LNCaP clone FGC (cell line): Measurements from ENCODE around the gene HINFP.
A peak's percentile ranks its signal among the peaks of the same experiment; 100 is the strongest.

Experiments used
- DNase-seq: peaks from one replicate; pipeline ENCODE4 v3.0.0-alpha.2; 2011; ENCODE audit warnings: low read depth
- H3K4me3 ChIP-seq: 2 replicates; pipeline ENCODE4 v1.5.1; 2011; ENCODE audit warnings: mild to moderate bottlenecking, low read depth, low read length, control low read depth
- TF ChIP-seq, protein P1 (sequence below): IDR thresholded peaks from 2 replicates; pipeline ENCODE4 v1.5.1; 2012; ENCODE audit warnings: mild to moderate bottlenecking; ENCODE audit not compliant: control insufficient read depth, insufficient read depth; ENCODE audit errors: extremely low read depth

Gene HINFP, protein sequence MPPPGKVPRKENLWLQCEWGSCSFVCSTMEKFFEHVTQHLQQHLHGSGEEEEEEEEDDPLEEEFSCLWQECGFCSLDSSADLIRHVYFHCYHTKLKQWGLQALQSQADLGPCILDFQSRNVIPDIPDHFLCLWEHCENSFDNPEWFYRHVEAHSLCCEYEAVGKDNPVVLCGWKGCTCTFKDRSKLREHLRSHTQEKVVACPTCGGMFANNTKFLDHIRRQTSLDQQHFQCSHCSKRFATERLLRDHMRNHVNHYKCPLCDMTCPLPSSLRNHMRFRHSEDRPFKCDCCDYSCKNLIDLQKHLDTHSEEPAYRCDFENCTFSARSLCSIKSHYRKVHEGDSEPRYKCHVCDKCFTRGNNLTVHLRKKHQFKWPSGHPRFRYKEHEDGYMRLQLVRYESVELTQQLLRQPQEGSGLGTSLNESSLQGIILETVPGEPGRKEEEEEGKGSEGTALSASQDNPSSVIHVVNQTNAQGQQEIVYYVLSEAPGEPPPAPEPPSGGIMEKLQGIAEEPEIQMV

DNA sequence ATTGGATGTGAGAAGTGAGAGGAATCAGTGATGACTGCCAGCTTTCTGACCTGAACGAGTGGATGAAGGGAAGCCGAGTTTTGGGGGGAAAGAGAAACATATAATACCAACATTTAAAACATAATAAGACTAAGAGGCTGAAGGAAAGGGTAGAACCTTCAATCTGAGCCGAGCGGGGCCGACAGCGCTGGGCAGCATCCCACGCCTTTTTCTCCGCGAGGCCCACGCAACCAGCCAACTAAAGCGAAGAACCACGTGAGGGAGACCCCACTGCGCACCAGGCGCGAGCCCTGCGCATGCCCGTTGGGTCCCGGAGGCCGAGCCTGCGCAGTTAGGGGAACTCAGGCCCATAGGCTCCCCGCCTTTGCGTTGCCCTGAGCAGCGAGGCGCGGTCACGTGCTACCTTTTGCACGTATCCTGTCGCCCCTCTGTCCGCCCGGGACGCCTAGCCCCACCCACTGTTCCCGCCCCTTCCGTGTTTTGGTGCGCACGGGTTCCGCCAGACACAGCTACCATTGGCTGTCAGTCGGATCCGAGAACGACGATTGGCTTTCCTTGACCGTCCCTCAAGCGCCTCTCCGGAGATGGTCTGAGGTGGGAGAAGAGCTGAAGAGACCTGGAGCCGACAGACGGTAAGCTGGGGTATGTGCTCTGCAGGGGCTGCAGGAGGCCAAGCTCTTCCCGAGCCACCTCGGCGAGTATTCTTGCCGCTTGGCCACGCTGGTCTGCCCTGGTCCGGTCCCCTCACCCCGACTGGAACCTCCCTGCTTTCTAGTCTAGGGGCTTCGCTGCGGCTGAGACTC is at the start of gene HINFP:
TSS of gene HINFP (plus strand) at position 573 of the 803 bp plus-strand sequence. CDS start 5,365 bp downstream, outside the sequence.
- peak; percentile 97 for DNase-seq
- TF ChIP-seq, protein P1, sequence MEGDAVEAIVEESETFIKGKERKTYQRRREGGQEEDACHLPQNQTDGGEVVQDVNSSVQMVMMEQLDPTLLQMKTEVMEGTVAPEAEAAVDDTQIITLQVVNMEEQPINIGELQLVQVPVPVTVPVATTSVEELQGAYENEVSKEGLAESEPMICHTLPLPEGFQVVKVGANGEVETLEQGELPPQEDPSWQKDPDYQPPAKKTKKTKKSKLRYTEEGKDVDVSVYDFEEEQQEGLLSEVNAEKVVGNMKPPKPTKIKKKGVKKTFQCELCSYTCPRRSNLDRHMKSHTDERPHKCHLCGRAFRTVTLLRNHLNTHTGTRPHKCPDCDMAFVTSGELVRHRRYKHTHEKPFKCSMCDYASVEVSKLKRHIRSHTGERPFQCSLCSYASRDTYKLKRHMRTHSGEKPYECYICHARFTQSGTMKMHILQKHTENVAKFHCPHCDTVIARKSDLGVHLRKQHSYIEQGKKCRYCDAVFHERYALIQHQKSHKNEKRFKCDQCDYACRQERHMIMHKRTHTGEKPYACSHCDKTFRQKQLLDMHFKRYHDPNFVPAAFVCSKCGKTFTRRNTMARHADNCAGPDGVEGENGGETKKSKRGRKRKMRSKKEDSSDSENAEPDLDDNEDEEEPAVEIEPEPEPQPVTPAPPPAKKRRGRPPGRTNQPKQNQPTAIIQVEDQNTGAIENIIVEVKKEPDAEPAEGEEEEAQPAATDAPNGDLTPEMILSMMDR, result no peak

DNA sequence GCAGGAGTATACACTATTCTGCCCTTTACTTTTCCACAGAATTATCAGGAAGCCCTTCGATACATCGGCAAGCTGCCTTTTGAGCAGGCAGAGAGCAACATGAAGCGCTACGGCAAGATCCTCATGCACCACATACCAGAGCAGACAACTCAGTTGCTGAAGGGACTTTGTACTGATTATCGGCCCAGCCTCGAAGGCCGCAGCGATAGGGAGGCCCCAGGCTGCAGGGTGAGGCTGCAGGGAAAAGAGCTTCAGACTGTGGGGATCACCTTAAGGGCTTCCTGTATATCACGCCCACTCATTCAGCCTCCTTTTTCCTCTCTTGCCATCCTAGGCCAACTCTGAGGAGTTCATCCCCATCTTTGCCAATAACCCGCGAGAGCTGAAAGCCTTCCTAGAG is 43.5 kb upstream of the HINFP start:
- DNase-seq, result no peak
- TF ChIP-seq, protein P1, result no peak
- H3K4me3 ChIP-seq, result no peak overlapping the region

More for the DNA sequence above, at the start of gene HINFP:
- peak within 1 kb of the TSS; percentile 88 for H3K4me3 ChIP-seq

DNA sequence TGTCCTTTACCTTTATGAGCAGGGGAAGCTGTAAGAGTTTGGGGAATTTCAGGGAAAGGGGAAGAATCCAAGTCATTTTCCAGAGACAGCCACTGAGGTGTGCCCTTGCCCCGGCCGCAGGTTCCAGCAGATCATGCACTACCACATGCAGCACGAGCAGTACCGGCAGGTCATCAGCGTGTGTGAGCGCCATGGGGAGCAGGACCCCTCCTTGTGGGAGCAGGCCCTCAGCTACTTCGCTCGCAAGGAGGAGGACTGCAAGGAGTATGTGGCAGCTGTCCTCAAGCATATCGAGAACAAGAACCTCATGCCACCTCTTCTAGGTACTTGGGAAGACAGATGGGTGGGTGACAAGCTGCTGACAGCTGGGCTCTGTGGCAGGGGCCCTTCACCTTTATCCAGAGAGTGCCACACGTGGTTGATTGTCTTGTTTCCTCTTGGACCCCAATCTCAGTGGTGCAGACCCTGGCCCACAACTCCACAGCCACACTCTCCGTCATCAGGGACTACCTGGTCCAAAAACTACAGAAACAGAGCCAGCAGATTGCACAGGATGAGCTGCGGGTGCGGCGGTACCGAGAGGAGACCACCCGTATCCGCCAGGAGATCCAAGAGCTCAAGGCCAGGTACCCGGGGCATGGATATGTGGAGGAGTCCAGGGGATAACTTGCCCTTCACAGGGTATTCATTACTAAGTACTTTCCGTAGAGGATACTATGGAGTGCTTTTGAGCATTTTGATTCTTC is 42.5 kb upstream of the HINFP start:
- TF ChIP-seq, protein P1, result no peak
- no peak overlapping the region for H3K4me3 ChIP-seq
- no peak for DNase-seq

DNA sequence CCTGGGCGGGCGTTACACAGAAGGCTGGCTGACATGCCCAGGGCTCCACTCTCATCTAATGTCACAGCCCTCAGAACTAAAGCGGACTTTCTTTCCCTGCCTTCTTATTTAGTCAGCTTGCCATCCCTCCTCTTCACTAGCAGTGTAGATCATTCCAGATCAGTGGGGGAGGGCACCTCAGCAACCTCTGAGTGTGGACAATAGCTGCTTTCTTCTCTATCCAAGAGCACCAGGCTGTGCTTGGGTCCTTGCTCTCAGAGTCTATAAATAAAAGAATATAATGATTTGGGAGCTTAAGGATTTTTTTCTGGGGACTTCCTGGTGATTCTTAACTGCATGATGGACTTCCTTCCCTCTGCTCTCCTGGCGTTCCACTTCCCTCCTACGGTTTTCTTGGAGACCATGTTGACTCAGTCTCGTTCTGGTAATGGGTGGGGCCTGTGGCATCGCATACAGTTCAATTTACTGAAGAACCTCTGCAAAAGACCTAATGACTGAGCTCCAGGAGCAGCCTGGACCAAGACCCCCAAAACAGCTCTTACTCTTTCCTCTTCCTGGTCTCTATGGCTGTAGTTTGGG is 39.6 kb upstream of the HINFP start:
- no peak overlapping the region for H3K4me3 ChIP-seq
- TF ChIP-seq, protein P1, result no peak
- DNase-seq, result no peak

DNA sequence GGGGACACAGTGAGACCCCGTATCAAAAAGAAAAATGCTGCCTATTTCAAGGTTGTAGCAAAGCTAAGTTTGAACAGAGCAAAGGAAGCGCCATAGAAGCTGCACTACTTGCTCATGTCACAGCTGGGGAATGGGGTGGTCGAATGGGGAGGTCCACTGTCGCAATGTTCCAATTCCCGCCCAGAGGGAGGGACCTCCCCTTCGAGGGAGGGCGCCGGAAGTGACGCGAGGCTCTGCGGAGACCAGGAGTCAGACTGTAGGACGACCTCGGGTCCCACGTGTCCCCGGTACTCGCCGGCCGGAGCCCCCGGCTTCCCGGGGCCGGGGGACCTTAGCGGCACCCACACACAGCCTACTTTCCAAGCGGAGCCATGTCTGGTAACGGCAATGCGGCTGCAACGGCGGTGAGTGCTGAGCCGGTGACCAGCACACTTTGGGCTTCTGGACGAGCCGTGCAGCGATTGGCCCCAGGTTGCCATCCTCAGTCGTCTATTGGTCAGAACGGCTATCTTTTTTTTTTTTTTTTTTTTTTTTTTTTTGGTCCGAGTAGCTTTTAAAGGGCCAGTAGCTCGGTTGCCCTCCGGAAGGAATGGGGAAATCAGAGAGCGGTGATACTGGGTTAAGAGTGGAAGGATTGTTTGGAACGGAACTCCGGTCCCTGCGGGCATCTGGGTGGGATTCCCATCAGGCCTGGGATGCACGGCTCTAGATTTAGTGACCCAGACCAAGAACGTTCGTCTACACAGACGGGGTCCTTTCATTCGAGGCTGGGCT is 36.5 kb upstream of the HINFP start, which contains the start of gene HMBS:
TSS of gene HMBS (plus strand) at position 219 of the 774 bp plus-strand sequence. CDS start at position 372, 153 bp downstream.
- TF ChIP-seq, protein P1, result no peak
- H3K4me3 ChIP-seq, result peak within 1 kb of the TSS; percentile 89
- DNase-seq, result peak; percentile 78
